Keratinocyte (primary cell): ENCODE data around the gene TPGS2.

Source experiments
- EZH2 ChIP-seq: IDR thresholded peaks from one replicate; pipeline ENCODE4 v1.6.1; 2012; ENCODE audit warnings: inconsistent platforms, mild to moderate bottlenecking, low read length, moderate library complexity
- TF ChIP-seq, protein P1 (sequence below), 3 experiments: IDR thresholded peaks in 1 of 3; conservative IDR thresholded peaks in 1 of 3; optimal IDR thresholded peaks in 1 of 3; 2 replicates in 2 of 3; 3 replicates in 1 of 3; pipeline versions ENCODE3 to v1.5.1; 2011; ENCODE audit warnings: low read length in 3 of 3, mild to moderate bottlenecking in 3 of 3, moderate library complexity in 2 of 3, control low read depth in 1 of 3, inconsistent platforms in 1 of 3; ENCODE audit not compliant: insufficient read depth in 2 of 3; ENCODE audit errors: extremely low read depth in 1 of 3

- TF ChIP-seq, protein P1, sequence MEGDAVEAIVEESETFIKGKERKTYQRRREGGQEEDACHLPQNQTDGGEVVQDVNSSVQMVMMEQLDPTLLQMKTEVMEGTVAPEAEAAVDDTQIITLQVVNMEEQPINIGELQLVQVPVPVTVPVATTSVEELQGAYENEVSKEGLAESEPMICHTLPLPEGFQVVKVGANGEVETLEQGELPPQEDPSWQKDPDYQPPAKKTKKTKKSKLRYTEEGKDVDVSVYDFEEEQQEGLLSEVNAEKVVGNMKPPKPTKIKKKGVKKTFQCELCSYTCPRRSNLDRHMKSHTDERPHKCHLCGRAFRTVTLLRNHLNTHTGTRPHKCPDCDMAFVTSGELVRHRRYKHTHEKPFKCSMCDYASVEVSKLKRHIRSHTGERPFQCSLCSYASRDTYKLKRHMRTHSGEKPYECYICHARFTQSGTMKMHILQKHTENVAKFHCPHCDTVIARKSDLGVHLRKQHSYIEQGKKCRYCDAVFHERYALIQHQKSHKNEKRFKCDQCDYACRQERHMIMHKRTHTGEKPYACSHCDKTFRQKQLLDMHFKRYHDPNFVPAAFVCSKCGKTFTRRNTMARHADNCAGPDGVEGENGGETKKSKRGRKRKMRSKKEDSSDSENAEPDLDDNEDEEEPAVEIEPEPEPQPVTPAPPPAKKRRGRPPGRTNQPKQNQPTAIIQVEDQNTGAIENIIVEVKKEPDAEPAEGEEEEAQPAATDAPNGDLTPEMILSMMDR (optimal IDR thresholded peaks at IDR 0.05 in 1 of 3, IDR thresholded peaks at IDR 0.05 in 1 of 3, conservative IDR thresholded peaks at IDR 0.05 in 1 of 3; ENCODE audit: extremely low read depth in 1 of 3, insufficient read depth in 2 of 3, low read length in 3 of 3), result no peak
- TF ChIP-seq EZH2, result no peak
These were observed 48.1 kb downstream of the TPGS2 start for GRCh38 chr18:36780748-36781147.
